HG03521 (cell line): Measurements from ENCODE around the gene EHD2.
"Not testable (repeated sequence)": the region's sequence is repeated elsewhere in the genome, so short reads cannot be mapped to it uniquely, and the experiment has no call there.

Experiments used
- ATAC-seq: cut with Tn5 transposase; IDR thresholded peaks from one replicate; pipeline ENCODE4 v1.9.1; 2021; ENCODE audit warnings: mild to moderate bottlenecking, moderate library complexity; ENCODE audit not compliant: unreplicated experiment

Gene EHD2

DNA sequence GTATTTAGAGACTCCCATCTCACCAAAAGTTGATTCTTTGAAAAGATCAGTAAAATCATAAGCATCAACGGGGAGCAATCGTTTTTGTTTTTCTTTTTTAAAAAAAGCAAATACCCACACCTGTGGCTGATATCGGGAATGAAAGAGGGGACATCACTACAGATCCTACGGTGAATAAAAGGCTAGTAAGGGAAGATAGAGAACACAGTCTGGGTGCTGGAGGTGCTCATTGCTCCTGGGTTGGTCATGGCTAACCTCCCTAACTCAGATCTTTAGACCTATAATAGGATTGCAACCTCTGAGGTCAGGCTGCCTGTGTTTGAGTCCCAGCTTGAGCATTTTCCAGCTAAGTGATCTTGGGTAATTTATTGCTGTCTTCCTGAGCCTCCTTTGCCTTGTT, 1.1 kb downstream of the EHD2 start:
- no peak for ATAC-seq

DNA sequence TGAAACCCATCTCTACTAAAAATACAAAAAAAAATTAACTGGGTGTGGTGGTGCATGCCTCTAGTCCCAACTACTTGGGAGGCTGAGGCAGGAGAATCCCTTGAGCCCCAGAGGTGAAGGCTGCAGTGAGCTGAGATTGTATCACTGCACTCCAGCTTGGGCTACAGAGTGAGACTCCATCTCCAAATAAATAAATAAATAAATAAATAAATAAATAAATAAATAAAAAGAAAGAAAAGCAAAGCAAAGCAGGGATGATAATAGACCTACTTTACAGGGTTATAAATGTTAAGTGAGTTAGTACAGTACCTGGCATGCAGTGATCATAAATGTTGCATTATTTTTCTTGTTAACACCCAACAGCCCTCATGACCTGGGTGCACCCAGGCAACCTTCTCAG, 1.6 kb downstream of the EHD2 start:
- ATAC-seq: not testable (repeated sequence)

DNA sequence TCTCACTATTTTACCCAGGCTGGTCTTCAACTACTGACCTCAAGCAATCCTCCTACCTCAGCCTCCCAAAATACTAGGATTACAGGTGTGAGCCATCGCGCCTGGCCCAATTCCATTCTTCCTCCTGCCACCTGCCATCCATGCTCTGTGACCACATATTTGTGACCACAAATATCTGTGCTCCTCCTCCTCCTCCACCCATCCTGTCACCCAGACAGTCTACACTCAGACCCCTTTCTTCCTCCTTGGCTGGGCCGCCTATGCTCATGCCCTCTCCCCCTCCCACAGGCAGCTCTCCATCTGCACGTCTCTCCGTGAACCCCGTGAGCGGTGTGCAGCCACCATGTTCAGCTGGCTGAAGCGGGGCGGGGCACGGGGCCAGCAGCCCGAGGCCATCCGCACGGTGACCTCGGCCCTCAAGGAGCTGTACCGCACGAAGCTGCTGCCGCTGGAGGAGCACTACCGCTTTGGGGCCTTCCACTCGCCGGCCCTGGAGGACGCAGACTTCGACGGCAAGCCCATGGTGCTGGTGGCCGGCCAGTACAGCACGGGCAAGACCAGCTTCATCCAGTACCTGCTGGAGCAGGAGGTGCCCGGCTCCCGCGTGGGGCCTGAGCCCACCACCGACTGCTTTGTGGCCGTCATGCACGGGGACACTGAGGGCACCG, 3.2 kb downstream of the EHD2 start:
- no peak for ATAC-seq

DNA sequence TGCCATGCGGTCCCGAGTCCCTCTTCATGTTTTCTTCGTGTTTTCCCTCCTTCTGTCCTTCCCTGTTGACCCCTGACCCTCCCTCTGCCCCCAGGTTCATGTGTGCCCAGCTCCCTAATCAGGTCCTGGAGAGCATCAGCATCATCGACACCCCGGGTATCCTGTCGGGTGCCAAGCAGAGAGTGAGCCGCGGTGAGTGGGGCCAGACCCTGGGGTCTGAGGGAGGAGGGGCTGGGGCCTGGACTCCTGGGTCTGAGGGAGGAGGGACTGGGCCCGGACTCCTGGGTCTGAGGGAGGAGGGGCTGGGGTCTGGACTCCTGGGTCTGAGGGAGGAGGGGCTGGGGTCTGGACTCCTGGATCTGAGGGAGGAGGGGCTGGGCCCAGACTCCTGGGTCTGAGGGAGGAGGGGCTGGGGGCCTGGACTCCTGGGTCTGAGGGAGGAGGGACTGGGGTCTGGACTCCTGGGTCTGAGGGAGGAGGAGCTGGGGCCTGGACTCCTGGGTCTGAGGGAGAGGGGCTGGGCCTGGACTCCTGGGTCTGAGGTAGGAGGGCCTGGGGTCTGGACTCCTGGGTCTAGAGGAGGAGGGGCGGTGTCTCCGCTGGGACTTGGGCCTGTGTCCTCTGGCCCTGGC, 5.3 kb downstream of the EHD2 start:
- ATAC-seq: not testable (repeated sequence)

DNA sequence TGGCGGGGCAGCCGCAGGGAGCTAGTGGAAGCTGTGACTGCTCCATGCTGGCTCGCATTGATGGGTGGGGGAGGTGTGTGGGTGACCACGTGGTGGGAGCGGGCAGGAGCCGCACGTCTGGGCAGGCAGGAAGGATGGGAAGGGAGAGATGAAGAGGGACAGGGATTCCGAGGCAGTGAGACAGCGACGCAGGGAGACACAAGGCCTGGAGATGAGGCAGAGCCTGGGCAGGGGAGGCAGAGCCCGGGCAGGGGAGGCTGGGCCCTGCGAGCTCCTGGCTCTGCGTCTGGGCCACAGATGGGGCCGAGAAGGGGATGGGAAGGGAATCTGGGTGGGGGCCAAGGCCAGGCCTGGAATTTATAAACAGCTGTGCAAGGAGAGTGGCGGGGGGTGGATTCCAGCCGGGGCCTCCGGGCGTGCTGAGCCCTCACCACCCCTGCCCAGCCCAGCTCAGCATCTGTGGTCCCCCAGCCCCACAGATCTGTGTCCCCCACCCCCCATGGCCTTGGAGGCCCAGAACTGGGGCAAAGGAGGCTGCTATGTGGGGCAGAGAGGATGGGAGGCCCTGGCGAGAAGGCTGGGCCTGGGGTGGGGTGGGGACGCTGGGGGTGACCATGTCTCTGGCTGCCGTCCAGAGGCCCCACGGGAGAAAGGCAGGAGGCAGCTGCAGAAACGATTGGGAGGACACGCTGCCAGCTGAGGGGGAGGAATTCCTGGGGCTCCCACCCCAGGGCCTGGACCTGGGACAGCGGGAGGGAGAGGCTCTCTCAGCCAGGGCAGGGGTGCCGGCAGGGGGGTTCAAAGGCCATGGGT, 6.0 kb downstream of the EHD2 start:
- ATAC-seq: no peak

DNA sequence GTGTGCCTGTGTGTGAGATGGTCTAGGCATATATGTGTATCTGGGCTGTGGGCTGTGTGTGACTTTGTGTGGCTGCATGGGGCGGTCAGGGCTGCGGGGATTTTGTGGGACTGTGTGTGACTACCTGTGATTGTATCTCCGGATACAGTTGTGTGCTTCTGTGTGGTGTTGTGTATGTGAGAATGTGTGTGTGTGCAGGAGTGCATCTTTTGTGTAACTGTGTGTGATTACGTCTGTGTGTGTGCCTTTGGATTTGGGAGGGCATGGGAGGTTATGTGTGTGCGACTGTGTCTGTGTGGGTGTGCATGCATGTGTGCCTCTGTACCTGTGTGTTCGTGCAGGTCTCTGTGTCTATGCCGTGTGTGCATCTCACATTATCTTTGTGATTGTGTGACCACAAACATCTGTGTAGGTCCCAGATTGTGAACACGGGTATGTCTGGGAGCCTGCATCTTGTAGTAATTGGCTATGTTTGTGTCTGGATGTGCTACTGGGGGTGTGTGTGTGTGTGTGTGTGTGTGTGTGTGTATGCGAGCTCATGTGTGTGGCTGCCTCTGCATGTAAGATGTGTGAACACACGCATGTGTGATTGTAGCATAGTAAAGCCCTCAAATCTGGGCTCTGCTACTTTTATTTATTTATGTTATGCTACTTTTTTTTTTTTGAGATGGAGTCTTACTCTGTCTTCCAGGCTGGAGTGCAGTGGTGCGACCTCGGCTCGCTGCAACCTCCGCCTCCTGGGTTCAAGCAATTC, 7.6 kb downstream of the EHD2 start:
- no peak for ATAC-seq

DNA sequence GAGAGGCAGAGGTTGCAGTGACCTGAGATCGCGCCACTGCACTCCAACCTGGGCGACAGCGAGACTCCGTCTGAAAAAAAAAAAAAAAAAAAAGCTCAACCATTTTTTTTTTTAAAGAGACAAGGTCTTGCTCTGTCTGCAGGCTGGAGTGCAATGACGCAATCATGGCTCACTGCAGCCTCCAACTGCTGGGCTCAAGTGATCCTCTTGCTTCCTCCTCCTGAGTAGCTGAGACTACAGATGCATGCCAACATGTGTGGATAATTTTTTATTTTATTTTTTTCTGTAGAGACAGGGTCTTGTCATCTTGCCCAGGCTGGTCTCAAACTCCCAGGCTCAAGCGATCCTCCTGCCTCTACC, 10.3 kb downstream of the EHD2 start:
- ATAC-seq: no peak

DNA sequence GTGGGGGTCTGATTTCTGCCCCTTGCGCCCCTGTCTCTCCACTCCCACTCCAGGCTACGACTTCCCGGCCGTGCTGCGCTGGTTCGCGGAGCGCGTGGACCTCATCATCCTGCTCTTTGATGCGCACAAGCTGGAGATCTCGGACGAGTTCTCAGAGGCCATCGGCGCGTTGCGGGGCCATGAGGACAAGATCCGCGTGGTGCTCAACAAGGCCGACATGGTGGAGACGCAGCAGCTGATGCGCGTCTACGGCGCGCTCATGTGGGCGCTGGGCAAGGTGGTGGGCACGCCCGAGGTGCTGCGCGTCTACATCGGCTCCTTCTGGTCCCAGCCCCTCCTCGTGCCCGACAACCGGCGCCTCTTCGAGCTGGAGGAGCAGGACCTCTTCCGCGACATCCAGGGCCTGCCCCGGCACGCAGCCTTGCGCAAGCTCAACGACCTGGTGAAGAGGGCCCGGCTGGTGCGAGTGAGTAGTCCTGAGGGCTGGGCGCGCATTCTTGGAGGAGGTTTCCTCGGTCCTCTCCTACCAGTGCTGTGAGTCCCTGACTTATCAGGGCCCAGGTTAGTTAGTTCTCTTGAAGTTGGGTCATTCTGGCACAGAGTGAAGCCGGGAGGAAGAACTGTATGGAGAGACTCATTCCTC, 12.7 kb downstream of the EHD2 start:
- ATAC-seq: no peak

DNA sequence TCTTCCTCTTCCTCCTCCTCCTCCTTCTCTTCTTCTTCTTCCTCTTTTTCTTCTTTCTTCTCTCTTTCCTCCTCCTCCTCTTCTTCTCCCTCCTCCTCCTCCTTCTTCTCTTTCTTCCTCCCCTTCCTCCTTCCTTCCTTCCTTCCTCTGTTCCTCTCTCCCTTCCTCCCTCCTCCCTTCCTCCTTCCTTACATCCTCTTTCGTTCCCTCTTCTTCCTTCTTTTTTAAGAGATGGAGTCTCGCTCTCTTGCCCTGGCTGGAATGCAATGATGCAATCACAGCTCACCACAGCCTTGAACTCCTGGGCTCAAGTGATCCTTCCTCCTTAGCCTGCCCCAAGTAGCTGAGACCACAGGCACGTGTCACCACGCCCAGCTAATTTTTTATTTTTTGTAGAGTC, 13.2 kb downstream of the EHD2 start:
- no peak for ATAC-seq

DNA sequence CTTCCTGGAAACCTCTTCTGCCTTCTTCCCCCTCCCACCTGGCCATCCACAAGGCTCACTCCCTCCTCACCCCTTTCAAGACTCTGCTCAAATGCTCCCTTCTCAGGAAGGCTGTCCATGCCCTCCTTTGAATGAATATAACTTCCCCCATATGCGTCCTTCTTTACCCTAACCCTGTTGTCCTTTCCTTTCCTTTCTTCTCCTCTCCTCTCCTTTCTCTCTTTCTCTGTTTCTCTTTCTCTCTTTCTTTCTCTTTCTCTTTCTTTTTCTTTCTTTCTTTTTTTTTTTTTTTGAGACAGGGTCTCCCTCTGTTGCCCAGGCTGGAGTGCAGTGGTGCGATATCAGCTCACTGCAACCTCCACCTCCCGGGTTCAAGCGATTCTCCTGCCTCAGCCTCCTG, 15.1 kb downstream of the EHD2 start:
- not testable (repeated sequence) for ATAC-seq

DNA sequence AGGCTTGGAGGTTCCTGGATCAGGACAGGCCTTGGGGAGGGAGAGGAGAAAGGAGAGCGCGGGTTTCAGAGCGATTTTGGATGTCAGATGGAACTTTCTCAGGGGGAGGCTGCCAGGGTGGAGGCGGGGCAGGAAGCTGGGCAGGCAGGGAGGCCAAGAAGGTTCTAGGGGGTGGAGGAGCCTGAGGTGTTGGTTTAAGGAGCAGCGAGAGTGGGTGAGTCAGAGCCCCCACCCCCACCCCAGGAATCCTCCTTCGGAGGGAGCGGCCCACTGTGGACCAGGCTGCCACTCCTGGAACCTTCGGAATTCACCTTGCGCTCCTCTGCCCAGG, 16.2 kb downstream of the EHD2 start:
- no peak for ATAC-seq

DNA sequence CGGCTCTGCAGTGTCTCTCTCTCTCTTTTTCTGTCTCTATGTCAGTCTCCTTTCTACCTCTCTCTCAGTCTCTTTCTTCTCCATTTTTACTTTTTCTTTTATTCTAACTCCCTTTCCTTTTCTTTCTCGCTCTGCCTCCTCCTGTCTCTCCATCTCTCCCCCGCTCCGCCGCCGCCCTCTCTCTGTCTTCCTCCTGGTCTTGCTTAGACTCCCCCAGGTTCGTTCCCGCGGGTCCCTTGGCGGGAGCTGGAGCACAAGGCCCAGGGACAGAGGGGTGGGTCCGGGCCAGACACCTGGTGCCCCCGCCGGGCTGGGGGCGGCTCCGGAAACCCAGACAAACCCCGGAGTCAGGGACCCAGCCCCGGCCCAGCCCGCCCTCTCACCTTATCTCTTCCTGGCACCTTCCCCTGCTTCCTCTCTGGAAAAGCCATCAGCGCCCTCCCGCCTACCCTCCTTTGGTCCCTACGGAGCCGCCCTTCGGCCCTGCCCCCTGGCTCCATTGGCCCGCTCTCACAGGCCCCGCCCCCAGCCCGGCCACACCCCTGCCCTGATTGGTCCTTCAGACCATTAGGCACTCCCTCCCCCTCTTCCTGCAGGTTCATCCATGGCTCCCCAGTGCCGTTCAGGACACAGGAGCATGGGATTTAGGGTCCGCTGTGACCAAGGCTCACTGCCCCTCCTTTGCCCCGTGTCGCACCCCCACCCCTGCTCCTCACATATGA, 16.7 kb downstream of the EHD2 start:
- no peak for ATAC-seq

DNA sequence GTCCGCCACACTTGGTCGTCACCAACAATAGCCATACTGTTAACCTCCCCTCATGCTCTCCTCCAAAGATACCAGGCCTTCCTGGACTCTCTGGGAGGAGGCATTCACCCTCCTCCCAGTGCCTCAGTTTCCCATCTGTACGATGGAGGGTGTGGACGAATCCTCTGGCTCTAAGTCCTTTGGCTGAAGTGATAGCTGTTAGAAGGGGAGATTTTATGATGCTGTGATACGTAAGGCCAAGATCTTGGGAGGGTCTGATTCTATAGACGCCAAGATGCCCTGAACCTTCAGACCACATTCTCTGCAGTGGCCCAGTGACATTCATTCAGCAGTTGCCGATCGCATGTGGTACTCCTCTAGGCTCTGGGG, 17.3 kb downstream of the EHD2 start:
- ATAC-seq: no peak

DNA sequence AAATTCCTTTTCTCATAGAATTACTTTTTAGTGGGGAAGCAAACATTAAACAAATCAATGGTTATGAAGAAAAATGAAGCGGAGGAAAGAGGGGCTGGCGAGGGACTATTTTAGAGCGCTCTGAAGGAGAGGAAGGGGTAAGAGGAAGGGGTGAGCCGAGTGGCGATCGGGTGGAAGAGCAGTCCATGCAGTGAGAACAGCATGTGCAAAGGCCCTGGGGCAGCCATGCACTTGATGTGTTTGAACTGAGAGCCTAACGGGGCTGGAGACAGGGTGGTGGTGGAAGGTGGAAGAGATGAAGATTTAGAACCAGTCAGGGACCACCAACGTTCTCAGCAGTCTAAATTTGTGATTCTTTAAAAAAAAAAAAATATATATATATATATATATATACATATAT, 17.7 kb downstream of the EHD2 start:
- ATAC-seq: no peak

DNA sequence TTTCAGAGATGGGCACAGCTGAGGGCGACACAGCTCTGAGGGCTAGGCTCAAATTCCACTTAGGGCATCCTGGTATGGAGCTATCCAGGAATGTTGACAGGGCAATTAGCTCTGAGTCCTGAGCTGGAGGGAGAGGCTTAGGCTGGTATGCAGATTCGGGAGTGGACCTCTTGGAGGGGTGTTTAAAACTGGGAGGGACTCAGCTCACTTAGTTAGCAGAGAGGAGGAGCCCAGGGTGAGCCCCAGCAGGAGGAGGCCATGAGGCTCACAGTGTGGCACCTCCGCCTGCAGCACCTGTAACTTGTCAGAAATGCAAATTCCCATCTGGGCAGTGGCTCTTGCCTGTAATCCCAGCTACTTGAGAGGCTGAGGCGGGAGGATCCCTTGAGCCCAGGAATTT, 21.9 kb downstream of the EHD2 start:
- ATAC-seq: no peak

DNA sequence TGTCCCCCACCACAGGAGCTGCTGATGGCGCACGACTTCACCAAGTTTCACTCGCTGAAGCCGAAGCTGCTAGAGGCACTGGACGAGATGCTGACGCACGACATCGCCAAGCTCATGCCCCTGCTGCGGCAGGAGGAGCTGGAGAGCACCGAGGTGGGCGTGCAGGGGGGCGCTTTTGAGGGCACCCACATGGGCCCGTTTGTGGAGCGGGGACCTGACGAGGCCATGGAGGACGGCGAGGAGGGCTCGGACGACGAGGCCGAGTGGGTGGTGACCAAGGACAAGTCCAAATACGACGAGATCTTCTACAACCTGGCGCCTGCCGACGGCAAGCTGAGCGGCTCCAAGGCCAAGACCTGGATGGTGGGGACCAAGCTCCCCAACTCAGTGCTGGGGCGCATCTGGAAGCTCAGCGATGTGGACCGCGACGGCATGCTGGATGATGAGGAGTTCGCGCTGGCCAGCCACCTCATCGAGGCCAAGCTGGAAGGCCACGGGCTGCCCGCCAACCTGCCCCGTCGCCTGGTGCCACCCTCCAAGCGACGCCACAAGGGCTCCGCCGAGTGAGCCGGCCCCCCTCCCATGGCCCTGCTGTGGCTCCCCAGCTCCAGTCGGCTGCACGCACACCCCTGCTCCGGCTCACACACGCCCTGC, 27.8 kb downstream of the EHD2 start:
- no peak for ATAC-seq

DNA sequence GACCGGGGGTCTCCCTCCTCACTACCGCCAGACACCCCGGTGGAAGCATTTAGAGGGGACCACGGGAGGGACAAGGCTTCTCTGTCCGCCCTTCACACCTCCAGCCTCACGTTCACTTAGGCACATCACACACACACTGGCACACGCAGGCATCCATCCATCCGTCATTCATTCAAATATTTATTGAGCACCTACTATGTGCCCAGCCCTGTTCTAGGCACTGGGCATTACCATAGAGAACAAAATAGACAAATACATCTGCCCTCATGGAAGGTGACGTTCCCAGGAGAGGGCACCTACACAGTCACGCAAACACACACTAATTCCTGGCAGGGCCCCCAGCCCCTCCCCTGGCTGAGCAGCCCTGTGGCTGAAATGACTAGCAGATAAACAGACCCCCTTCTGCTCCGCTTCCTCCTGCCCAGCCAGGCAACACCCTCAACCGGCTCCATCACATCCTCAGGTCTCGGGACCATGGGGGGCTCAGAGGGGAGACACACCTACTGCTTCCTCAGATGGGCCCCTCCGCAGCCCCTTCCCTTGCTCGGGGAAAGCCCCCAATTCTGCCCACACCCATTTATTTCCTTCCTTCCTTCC, 28.4 kb downstream of the EHD2 start:
- ATAC-seq: no peak

DNA sequence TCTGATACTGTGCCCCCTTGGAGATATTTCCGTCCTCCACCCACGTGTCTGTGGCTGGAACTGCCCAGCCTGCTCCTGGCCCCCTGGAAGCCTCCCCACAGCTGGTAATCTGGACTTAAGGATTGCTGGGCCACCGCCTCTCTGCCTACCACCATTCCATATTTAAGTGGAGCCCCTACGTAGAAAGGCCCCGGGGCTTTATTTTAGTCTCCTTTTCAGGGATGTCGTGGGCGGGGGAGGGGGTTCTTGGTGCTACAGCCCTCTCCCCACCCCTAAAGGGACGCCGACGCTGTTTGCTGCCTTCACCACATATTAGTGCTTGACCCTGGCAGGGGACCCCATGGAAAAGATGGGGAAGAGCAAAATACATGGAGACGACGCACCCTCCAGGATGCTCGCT, 29.4 kb downstream of the EHD2 start:
- no peak for ATAC-seq

DNA sequence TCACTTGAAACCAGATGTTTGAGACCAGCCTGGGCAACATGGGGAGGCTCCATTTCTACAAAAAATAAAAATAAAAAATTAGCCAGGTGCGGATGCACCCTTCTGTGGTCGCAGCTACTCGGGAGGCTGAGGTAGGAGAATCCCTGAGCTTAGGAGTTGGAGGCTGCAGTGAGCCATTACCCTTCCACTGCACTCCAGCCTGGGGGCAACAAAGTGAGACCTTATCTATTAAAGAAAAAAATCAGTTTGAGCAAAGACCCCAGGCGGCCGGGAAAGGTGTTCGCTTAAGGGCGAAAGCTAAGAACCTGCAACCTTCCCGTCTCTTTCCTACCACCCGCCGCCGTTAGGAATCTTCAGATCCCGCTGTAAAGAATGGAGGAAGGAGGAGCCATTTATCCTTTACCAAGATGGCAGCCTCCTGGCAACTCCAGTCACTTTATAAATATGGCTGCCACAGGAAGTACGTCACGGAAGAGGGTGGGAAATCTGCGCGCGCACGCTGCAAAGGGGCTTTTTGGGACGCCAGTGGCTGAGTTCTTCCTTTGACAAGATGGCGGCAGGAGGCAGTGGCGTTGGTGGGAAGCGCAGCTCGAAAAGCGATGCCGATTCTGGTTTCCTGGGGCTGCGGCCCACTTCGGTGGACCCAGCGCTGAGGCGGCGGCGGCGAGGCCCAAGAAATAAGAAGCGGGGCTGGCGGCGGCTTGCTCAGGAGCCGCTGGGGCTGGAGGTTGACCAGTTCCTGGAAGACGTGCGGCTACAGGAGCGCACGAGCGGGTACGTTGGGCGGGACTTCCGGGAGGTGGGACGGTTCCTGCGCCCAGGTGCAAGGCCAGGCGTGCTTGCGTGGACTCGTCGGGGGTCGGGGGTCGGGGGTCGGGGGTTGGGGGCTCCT, 32.0 kb downstream of the EHD2 start, which contains the start of gene NOP53:
TSS of gene NOP53 (plus strand) at position 537 of the 892 bp plus-strand sequence. CDS start at position 551, 14 bp downstream.
- peak; percentile 53 for ATAC-seq
